NCI-H82 treated with DMSO at 0.1 percent for 48 hours (cell line): ENCODE results near the gene MYO9A.
"Not testable (repeated sequence)": the region's sequence is repeated elsewhere in the genome, so short reads cannot be mapped to it uniquely, and the experiment has no call there.

ENCODE experiments used
- DNase-seq: peaks from one replicate; lab custom pipeline; 2025; ENCODE audit not compliant: unreplicated experiment; lab: John Stamatoyannopoulos, UW

MYO9A gene

DNA sequence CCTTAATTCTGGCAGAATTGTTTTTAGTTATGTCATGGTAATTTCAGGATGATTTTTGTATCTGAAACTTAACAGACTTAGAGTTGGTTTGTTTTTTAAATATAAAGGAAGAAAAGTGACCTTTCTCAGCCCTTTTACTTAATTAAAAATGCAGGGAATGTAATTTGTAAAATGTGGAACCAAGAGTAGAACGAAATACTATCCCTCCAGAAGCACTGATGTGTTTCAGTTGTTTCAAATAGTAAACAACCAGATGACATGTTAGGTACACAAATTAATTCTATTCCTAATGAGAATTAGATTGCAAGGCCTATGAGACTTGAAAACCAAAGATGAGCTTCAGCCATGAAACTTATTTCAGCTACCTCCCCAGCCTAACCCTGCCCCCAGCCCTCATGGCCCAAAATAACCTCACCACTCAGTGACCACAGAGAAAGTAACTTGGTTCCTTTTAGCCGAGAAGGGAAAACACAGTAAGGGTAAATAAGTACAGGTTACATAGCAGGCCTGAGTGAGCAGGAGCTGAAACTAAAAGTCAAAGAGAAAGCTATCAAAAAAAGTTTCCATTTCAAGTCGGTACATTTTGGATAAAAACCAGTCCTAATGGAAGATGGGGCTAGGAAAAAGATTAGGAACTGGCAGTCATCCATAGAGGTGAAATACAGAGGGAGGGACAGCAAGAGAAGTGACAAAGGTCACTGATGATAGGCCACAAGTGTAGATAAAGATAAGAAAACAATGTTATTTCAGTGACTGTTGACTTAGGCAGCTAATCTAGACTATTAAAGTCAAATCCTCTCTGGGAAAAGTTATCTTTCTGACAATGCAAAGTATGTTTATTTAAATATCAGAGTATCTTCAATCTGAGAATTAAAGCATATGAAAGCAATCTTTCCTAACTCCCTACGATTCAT, 23.5 kb upstream of the MYO9A start:
- DNase-seq, result no peak

DNA sequence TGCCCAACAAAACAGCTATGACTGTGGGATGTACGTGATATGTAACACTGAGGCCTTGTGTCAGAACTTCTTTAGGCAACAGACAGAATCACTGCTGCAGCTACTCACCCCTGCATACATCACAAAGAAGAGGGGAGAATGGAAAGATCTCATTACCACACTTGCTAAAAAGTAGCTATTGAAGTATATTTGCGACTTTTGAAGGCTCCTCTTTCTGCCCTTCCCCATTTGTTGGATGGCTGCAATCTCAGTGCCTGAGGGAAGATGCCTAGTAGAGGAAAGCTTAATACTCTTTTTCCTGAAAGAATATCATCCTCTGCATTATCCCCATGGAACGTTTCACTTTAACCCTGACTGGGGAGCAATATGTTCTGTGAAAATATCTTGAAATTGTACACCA, 22.1 kb upstream of the MYO9A start:
- no peak for DNase-seq

DNA sequence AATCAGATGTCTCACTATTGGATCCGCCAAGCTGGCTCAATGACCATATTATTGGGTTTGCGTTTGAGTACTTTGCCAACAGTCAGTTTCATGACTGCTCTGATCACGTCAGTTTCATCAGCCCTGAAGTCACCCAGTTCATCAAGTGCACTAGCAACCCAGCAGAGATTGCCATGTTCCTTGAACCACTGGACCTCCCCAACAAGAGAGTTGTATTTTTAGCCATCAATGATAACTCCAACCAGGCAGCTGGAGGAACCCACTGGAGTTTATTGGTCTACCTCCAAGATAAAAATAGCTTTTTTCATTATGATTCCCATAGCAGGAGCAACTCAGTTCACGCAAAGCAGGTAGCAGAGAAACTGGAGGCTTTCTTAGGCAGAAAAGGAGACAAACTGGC, 21.7 kb upstream of the MYO9A start:
- DNase-seq, result no peak

DNA sequence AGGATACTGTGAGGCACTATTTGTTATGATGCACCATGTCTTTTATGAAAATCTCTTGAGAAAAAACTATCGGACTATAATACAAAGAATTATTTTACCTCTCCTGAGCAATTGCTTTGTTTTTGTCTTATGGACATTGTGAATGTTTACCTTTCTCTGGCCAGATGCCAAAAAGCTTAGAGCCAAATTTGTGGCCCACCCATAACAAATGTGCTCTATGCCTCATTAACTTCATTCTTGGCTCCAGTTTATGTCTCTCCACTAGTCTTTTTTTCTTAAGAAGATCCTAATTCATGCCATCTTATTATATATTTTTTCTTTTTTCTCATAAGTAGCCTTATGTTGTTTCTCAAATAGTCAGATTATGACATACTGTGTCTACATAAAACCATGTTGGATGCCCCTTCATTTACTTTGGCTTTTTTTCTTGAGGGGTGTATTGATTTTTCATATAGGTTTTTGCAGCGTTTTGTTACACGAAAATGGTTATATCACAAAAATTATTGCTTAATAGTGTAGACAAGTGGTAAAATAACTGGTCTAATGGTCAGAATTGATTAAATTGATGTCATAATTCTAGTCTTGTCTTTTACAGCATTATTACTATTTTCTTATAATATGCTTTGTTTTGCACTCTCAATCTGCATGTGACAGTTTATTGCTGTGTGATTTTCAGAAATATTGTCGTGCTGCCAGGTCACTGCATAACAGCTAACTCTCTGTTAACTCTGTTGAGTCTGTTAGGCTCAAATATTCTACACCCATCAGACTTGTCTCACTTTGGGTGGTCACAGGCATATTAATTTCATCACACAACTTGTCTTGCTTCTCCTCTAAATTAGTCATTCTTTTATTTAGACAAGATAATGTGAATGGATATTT, 18.5 kb upstream of the MYO9A start:
- DNase-seq, result no peak

DNA sequence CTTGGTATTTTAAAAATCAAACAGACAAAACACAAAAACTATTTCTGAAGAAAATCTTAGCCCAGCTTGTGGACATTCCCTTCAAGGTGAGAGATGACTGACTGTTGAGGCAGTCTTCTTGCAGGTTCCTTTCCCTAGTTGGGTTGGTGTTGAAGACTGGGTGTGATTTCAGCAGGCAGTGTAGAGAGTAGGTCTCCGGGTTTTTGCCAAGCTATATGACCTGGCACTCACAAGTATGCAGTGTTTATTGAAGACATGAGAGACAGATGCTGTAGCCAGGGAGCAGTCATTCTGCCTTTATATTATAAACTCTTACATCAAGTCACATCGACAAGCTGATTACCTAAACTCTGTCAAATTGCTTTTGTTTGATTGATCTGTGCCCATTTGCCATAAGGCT, 17.8 kb upstream of the MYO9A start:
- no peak for DNase-seq

DNA sequence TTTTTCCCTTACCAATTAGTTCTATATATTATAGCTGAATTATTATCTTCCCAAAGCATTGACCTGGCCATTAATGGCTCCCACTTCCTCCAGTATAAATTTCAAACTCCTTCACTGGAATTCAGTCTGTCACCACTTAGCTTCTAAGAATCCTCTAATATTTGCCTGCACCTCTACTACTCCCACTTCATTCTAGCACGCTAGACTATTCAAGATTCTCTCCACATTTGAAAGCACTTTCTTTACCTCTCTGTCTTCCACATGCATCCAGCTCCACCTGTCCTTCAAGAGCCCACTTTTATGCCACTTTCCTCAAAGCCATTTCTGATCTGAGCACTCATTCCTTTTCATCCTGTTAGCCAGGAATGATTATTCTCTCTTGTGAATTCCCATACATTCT, 15.3 kb upstream of the MYO9A start:
- DNase-seq, result no peak

DNA sequence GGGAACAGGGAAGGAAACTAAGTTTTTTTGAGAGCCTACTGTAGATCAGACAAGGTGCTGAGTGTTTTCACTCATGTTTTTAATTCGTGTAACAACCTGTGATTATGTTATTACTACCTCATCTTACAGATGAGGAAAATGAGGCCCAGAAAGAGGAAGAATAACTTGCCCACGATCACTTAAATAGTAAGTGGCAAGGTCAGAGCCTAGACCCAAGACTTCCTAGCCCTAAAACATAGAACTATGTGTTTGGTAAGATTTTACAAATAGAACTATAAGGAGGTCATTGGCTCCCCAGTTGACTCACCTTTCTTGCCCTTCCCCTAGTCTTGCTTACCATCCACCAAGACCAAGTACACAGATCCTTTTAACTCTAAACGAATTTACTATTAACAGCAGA, 14.0 kb upstream of the MYO9A start:
- no peak for DNase-seq

DNA sequence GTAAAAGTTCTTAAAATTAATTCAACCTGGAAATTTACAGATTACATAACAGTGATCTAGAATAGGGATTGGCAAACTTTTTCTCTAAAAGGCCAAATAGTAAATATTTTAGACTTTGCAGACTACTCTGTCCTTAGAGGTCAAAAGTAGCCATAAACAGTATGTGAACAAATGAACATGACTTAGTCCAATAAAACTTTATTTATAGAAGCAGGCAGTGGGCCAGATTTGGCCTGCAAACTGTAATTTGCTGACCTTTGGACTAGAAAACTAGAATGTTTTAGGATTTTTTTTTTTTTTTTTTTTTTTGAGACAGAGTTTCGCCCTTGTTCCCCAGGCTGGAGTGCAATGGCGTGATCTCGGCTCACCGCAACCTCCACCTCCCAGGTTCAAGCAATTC, 12.3 kb upstream of the MYO9A start:
- no peak for DNase-seq

DNA sequence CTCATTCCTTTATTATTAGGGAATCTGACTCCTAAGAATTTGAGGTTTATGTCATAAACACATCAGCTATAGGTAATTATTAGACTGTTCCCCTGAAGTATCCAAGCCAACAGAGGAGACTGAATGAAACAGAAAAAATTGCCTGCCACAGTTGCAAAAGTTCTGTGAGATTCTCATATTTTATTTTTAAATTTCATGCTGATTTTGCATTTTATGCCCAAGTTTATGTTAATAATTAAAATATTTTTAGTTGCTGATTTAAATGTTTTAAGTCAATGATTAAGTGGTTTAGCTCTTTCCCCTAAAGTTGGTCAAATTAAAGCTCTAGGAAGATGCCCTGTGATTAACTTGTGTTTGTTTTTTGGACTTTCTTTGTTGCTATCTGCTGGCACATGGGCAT, 10.4 kb upstream of the MYO9A start:
- DNase-seq, result no peak

DNA sequence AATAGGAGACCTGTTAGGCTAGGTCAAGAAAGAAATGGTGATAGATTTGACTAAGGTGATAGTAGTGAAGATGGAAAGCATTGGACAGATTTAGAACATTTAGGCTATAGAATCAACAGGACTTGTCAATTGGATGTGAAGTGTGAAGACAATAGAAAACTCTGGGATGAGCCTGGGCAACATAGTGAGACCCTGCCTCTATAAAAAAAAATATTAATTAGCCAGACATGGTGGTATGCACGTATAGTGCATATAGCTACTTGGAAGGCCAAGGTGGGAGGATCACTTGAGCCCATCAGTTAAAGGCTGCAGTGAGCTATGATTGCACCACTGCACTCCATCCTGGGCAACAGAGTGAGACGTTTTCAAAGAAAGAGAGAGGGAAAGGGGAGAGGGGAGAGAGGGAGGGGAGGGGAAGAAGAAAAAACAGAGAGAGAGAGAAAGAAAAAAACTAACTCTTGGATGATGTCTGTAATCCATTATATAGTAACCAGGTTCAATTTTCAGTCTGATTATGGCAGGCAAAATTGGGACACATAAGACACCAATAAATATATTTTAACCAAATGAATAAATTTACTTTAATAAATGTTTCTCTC, 9.9 kb upstream of the MYO9A start:
- no peak for DNase-seq

DNA sequence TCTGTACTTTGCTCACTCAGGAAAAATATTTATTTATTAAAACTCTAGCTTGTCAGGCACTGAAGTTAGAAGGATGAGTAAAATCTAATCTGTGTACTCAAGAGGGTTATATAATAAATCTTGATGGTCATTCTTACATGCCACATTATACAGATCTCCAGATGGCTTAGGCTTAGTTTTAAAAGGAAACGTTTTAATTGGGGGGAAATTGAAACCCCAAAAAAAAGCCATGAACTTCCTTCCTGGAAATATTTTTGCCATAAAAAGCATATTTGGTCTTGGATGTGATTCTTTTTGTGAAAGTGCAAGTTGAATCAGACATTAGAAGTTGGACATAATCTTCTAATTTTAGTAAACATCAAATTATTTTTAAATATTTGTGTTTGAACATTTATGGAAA, 6.3 kb upstream of the MYO9A start:
- no peak for DNase-seq

DNA sequence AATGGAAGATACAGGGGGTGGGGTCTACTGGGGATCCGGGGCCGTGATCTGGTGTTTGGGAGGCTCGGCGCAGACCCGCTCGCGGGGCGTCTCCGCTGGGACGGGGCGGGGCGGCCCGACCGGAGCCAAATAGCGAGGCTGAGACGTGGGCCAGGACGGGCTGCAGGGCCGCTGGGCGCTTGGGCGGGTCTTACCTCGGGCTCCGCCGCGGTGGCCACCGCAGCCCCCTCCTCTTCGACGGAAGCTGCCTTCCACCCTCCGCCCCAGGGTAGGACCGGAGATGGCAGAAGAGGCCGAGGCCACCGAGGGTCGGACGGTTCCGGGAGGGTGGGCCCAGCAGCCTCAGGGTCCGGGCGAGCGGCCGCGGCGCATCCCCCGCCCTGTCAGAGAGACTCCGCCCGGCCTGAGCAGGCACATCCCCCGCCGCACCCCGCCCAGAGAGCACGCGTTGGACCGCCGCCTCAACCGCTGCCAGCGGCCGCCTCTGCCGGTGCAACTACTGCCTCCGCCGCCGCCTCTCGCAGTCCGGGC, 399 bp downstream of the MYO9A start:
- no peak for DNase-seq

DNA sequence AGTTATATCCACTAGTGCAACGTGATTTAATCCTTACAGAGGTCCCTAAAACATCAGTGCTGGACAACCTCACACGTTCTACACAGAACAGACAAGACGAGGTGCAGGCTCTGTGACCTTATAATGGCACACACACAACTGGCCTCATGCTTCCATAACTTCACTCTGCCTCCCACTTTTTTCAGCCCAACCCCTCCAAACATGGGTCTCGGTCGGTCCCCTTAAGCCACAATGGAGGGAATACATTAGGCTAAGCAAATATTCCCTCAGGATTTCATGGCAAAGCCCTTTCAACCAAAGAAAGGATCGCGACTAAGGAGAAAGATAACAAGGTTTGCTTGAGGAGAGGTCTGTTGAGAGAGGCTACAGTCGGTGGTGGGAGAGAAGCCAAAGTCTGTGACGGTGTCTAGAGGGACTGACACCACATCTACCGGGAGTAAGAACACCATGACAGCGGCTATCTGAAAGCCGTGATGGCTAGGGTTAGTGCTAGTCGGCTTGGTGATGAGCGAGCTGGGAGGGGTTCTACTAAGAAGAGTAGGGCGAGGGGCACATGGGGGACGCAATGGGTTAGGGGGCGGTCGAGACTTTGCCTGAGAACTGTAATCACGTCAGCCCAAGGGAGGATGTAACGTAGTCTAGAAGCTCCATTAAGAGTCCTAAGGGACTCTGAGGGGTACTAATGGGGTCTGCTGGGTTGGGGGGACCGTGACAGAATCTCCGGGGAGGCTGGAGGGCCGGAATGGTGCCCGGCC, 1.0 kb downstream of the MYO9A start:
- DNase-seq, result no peak

DNA sequence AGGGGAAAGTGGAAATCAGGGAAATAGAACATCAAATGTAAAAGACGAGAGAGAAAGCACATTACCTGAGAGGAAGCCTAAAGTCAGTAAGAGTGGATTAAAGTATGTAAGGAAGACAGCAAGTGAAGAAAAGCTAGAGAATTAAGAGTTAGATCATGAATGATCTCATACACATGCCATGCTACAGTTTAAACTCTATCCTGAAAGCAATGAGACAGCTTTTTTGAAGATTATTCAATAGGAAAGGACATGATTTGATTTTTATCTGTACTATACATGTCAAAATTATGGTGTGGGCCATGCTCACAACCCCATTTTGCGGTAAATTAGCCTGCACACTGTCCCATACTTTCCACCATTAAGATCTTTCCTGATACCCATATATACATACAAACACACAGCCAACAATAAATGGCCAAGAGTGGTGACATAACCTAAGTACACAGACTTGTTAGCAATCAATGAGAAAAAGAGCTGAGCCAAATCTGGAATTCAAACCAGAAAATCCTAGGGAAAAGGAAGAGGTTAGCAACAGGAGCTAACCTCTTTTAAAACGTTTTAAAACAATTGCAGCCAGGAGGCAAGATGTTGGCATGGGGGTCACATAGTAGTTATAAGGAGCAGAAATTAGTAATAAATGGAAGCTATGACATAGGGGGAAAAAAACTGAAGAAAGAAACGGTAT, 4.5 kb downstream of the MYO9A start:
- no peak for DNase-seq

DNA sequence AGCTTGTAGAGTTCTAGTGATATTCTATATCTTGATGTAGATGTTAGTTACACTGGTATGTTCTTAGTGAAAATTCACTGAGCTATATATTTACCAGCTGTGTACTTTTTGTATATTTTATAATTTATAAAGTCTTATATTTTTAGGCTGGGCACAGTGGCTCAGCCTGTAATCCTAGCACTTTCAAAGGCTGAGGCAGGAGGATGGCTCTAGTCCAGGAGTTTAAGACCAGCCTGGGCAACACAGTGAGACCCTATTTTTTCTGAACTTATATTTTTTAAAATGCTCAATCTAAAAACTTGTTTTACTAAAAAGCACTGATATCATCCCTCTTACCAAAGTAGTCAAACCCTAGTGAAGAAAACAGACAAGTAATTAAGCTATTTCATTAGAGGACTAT, 5.1 kb downstream of the MYO9A start:
- no peak for DNase-seq

DNA sequence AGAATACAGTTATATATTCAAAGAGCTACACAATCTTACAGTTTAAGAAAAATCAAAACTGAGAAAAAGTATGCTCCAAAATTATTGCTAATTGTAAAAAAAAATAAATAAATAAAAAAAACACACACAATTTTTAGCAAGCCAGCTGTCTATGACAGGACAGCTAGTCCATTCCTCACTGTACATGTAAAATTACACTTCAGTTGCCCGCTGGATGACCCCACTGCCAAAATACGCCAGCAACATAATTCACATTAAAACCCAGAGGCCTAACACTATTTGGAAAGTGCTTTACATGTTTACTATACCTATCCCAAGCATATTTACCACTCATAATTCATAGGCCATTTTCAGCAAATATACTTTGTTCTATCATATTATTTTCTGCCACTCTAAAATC, 5.8 kb downstream of the MYO9A start:
- no peak for DNase-seq

DNA sequence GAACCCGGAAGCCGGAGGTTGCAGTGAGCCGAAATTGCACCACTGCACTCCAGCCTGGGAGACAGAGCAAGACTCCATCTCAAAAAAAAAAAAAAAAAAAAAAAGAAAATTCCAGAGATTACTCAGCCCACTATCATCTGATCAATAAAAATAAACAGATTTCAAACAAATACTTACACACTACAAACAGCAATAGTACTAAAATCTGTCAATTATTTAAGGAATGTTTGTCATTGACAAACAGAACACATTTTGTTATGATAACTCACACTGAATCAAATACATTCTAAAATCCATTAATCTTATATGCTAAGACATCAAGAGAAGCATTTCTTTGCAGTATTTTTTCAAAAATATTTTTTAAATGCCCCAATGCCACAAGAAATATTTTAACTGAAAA, 7.6 kb downstream of the MYO9A start:
- DNase-seq, result no peak

DNA sequence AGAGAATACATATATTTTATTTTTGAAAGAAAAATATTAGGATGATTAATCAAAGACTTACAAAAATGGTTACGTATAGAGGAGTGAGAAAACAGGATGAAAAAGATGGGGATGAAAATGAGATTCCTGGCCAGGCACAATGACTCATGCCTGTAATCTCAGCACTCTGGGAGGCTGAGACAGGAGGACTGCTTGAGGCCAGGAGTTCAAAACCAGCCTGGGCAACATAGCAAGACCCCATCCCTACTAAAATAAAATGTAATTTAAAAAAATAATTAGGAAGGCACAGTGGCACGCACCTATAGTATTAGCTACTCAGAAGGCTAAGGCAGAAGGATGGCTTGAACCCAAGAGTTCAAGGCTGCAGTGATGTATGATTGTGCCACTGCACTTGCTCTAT, 11.9 kb downstream of the MYO9A start:
- DNase-seq, result no peak

DNA sequence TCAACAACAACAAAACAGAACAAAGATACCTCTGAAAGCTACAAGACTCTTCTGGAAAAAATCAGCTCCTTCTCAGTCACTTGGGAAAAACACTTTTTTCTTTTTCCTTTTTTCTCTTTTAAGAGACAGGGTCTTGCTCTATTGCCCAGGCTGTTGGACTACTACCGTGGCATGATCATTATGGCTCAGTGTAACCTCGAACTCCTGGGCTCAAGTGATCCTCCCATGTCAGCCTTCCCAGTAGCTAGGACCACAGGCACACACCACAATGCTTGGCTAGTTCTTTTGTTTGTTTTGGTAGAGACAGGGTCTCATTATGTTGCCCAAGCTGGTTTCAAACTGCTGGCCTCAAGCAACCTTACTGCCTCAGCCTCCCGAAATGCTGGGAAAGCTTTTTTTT, 12.8 kb downstream of the MYO9A start:
- no peak for DNase-seq

DNA sequence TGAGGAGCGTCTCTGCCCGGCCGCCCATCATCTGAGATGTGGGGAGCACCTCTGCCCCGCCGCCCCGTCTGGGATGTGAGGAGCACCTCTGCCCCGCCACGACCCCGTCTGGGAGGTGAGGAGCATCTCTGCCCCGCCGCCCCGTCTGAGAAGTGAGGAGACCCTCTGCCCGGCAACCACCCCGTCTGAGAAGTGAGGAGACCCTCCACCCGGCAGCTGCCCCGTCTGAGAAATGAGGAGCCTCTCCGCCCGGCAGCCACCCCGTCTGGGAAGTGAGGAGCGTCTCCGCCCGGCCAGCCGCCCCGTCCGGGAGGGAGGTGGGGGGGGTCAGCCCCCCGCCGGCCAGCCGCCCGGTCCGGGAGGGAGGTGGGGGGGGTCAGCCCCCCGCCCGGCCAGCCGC, 17.4 kb downstream of the MYO9A start:
- not testable (repeated sequence) for DNase-seq
